Hematopoietic multipotent progenitor cell (in vitro differentiated cells): ENCODE measurements around the gene RAPGEF4. TPM values are rescaled to one million over a fixed set of nuclear protein-coding genes. Genes with fewer than 3 reads are reported as not detected.

Experiments
- DNase-seq, 3 donors: peaks; one replicate each; pipeline ENCODE4 v3.0.0-alpha.2; 2011 to 2015; ENCODE audit warnings: low read depth in 2 of 3, low spot score in 2 of 3
- total RNA-seq: library from RNA; depleted of rRNA; stranded (reverse); fragments of >200 nt; gene quantifications from one replicate; pipeline ENCODE4 v1.2.3, GENCODE V29; 2012

Gene RAPGEF4
- total RNA-seq, 1 donor: under 0.01 TPM

- DNase-seq: no peak
Measured at GRCh38 chr2:172928756-172929155, 193.1 kb downstream of the RAPGEF4 start.

GRCh38 chr2:172929644-172930043 lies 194.0 kb downstream of the RAPGEF4 start:
- DNase-seq: no peak

- DNase-seq: no peak
Measured at GRCh38 chr2:172930871-172931255, 195.2 kb downstream of the RAPGEF4 start.

GRCh38 chr2:172931256-172931894 lies 195.7 kb downstream of the RAPGEF4 start:
- DNase-seq: peak in 2 of 3 donors; percentile 23

- peak; percentile 22 to 83 (median 65) for DNase-seq
Measured at GRCh38 chr2:172931918-172932520, 196.4 kb downstream of the RAPGEF4 start.

- no peak for DNase-seq
Measured at GRCh38 chr2:172937884-172938712, 202.5 kb downstream of the RAPGEF4 start.

GRCh38 chr2:172938713-172939375 lies 203.2 kb downstream of the RAPGEF4 start:
- no peak for DNase-seq

GRCh38 chr2:172943539-172943938 lies 207.9 kb downstream of the RAPGEF4 start:
- DNase-seq: no peak

GRCh38 chr2:172944022-172944793 lies 208.6 kb downstream of the RAPGEF4 start:
- DNase-seq: no peak

- DNase-seq: no peak
Measured at GRCh38 chr2:172944794-172945509, 209.3 kb downstream of the RAPGEF4 start.

GRCh38 chr2:172945510-172945850 lies 209.8 kb downstream of the RAPGEF4 start:
- DNase-seq: no peak

GRCh38 chr2:172947461-172948153 lies 212.0 kb downstream of the RAPGEF4 start:
- no peak for DNase-seq

GRCh38 chr2:172949522-172949921 lies 213.9 kb downstream of the RAPGEF4 start:
- DNase-seq: no peak

GRCh38 chr2:172950565-172950964 lies 214.9 kb downstream of the RAPGEF4 start:
- no peak for DNase-seq

- no peak for DNase-seq
Measured at GRCh38 chr2:172951554-172951953, 215.9 kb downstream of the RAPGEF4 start.

- DNase-seq: no peak
Measured at GRCh38 chr2:172953411-172953810, 217.8 kb downstream of the RAPGEF4 start.

GRCh38 chr2:172953970-172954852 lies 218.6 kb downstream of the RAPGEF4 start:
- no peak for DNase-seq

- DNase-seq: no peak
Measured at GRCh38 chr2:172955587-172955986, 219.9 kb downstream of the RAPGEF4 start.
